Spinal cord (tissue), 10 donors: ENCODE measurements around the gene PRR7. TPM values are rescaled to one million over a fixed set of nuclear protein-coding genes. Genes with fewer than 3 reads are reported as not detected.

Source experiments
- DNase-seq, 6 donors: peaks; one replicate each; pipeline versions ENCODE4 v3.0.0 to v3.0.0-alpha.2; 2013 to 2015; ENCODE audit warnings: low spot score in 6 of 6, low read depth in 4 of 6
- H3K27ac ChIP-seq: one replicate; pipeline ENCODE4 v1.5.1; 2013; ENCODE audit warnings: low read depth, low read length, control low read depth
- H3K27me3 ChIP-seq: one replicate; pipeline ENCODE4 v1.6.1; 2013; ENCODE audit warnings: low read length; ENCODE audit not compliant: control insufficient read depth, insufficient read depth
- H3K36me3 ChIP-seq: one replicate; pipeline ENCODE4 v1.6.1; 2013; ENCODE audit warnings: low read length; ENCODE audit not compliant: control insufficient read depth, insufficient read depth
- H3K4me1 ChIP-seq: one replicate; pipeline ENCODE4 v1.6.1; 2013; ENCODE audit warnings: low read length; ENCODE audit not compliant: control insufficient read depth, insufficient read depth
- H3K4me3 ChIP-seq: one replicate; pipeline ENCODE4 v1.5.1; 2013; ENCODE audit warnings: low read depth, low read length, control low read depth
- H3K9me3 ChIP-seq: one replicate; pipeline ENCODE4 v1.6.1; 2013; ENCODE audit warnings: low read length; ENCODE audit not compliant: control insufficient read depth, insufficient read depth
- WGBS: methylation state at CpG from one replicate; pipeline ENCODE4 v1.1.5; 2013; ENCODE audit warnings: missing lambda C conversion rate; ENCODE audit not compliant: insufficient coverage; 5-methylcytosine and 5-hydroxymethylcytosine counted together
- polyA plus RNA-seq, 2 donors: library from polyadenylated mRNA; unstranded; fragments of 120-200 nt; gene quantifications; one replicate each; pipeline ENCODE4 v1.2.1, GENCODE V29; 2013; ENCODE audit not compliant: insufficient read length in 2 of 2
- total RNA-seq, 2 donors: library from RNA; depleted of rRNA in 1 of 2; stranded (reverse); fragments of 120-200 nt in 1 of 2; fragments of >200 nt in 1 of 2; gene quantifications; one replicate each; pipeline versions ENCODE4 v1.2.3 to v1.2.4, GENCODE V29; 2013 to 2014
- donor health status: healthy.

The PRR7 gene
- total and polyA plus RNA-seq, 4 donors: 4.3 to 31.7 (median 18.5) TPM

DNA sequence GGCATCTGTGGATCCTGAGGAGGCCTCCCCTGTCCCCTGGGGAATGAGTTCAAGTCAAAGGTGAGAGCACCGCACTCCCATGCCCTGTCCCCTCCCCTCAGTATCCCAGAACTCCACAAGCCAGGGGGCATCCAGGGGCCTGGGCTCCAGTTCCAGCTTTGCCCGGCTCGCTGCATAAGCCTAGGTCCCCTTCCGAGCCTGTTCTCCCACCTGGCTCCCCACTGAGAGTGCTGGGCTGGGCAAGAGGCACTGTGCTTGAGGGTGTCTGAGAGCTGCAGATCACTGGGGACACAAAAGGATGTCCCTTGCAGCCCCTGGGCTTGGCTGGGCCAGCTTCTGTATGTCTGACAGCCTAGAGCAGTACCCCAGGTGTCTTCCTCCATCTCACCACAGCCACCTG lies 58.5 kb downstream of the PRR7 start:
- H3K27me3 ChIP-seq: no peaks in the 10 kb centered on the region
- peaks cover 56% of the 10 kb centered on the region for H3K36me3 ChIP-seq
- no peak overlapping the region for H3K4me3 ChIP-seq
- H3K9me3 ChIP-seq: no peaks in the 10 kb centered on the region
- peaks cover 18% of the 10 kb centered on the region for H3K4me1 ChIP-seq
- H3K27ac ChIP-seq: no peak overlapping the region
- WGBS: 92% methylated on average over 4 of the region's 4 CpGs
- DNase-seq: no peak

Other genes starting within 250 kb of the PRR7 start
- gene RAB24, start 143.1 kb upstream of the PRR7 start, total RNA-seq: 10 to 100 TPM; 15.5 to 28.3 TPM
- 10 to 100 TPM; 49.8 to 58.9 TPM for gene RAB24, start 143.1 kb upstream of the PRR7 start, polyA plus RNA-seq
- gene PRELID1, start 143.0 kb upstream of the PRR7 start, total RNA-seq: 100 to 1,000 TPM in 1 of 2 donors, 10 to 100 TPM in 1; 35.2 to 101 TPM
- gene PRELID1, start 143.0 kb upstream of the PRR7 start, polyA plus RNA-seq: 100 to 1,000 TPM; 115 to 116 TPM
- gene MXD3, start 134.9 kb upstream of the PRR7 start, total RNA-seq: 10 to 100 TPM in 1 of 2 donors, 1 to 10 TPM in 1; 4.9 to 20.2 TPM
- 10 to 100 TPM; 21.7 to 30.4 TPM for gene MXD3, start 134.9 kb upstream of the PRR7 start, polyA plus RNA-seq
- gene LMAN2, start 95.1 kb upstream of the PRR7 start, total RNA-seq: 100 to 1,000 TPM in 1 of 2 donors, 10 to 100 TPM in 1; 96.6 to 152 TPM
- 10 to 100 TPM; 90.3 to 96.1 TPM for gene LMAN2, start 95.1 kb upstream of the PRR7 start, polyA plus RNA-seq
- 10 to 100 TPM in 1 of 2 donors, 1 to 10 TPM in 1; 7.5 to 14.4 TPM for gene RGS14, start 88.9 kb upstream of the PRR7 start, total RNA-seq
- 10 to 100 TPM in 1 of 2 donors, 1 to 10 TPM in 1; 9.3 to 11.5 TPM for gene RGS14, start 88.9 kb upstream of the PRR7 start, polyA plus RNA-seq
- not detected for gene SLC34A1, start 62.4 kb upstream of the PRR7 start, total RNA-seq
- 1 to 10 TPM in 1 of 2 donors, under 1 TPM in 1; 0.68 to 1.2 TPM for gene SLC34A1, start 62.4 kb upstream of the PRR7 start, polyA plus RNA-seq
- not detected for gene PFN3, start 46.2 kb upstream of the PRR7 start, total RNA-seq
- gene PFN3, start 46.2 kb upstream of the PRR7 start, polyA plus RNA-seq: under 1 TPM; 0.32 to 1.00 TPM
- 1 to 10 TPM; 1.9 to 3.2 TPM for gene F12, start 37.2 kb upstream of the PRR7 start, total RNA-seq
- 10 to 100 TPM; 14.7 to 15.1 TPM for gene F12, start 37.2 kb upstream of the PRR7 start, polyA plus RNA-seq
- gene GRK6, start 20.1 kb upstream of the PRR7 start, total RNA-seq: 10 to 100 TPM; 16.7 to 22.5 TPM
- 10 to 100 TPM; 41.8 to 42.4 TPM for gene GRK6, start 20.1 kb upstream of the PRR7 start, polyA plus RNA-seq
- gene DBN1, start 26.8 kb downstream of the PRR7 start, total RNA-seq: 100 to 1,000 TPM in 1 of 2 donors, 10 to 100 TPM in 1; 49.6 to 105 TPM
- 100 to 1,000 TPM; 241 to 273 TPM for gene DBN1, start 26.8 kb downstream of the PRR7 start, polyA plus RNA-seq
- 10 to 100 TPM; 23.4 to 67.3 TPM for gene PDLIM7, start 50.8 kb downstream of the PRR7 start, total RNA-seq
- 100 to 1,000 TPM in 1 of 2 donors, 10 to 100 TPM in 1; 61.1 to 128 TPM for gene PDLIM7, start 50.8 kb downstream of the PRR7 start, polyA plus RNA-seq
- 1 to 10 TPM; 3.4 to 5.6 TPM for gene DOK3, start 63.0 kb downstream of the PRR7 start, total RNA-seq
- gene DOK3, start 63.0 kb downstream of the PRR7 start, polyA plus RNA-seq: 10 to 100 TPM; 12.2 to 15.8 TPM
- gene DDX41, start 70.1 kb downstream of the PRR7 start, total RNA-seq: 10 to 100 TPM; 67.1 to 92.7 TPM
- gene DDX41, start 70.1 kb downstream of the PRR7 start, polyA plus RNA-seq: 100 to 1,000 TPM; 118 to 126 TPM
- gene FAM193B, start 107.7 kb downstream of the PRR7 start, total RNA-seq: 10 to 100 TPM; 21.6 to 72.7 TPM
- 100 to 1,000 TPM in 1 of 2 donors, 10 to 100 TPM in 1; 78.0 to 115 TPM for gene FAM193B, start 107.7 kb downstream of the PRR7 start, polyA plus RNA-seq
- gene TMED9, start 145.4 kb downstream of the PRR7 start, total RNA-seq: 10 to 100 TPM; 53.6 to 66.7 TPM
- 100 to 1,000 TPM; 135 to 147 TPM for gene TMED9, start 145.4 kb downstream of the PRR7 start, polyA plus RNA-seq
- gene B4GALT7, start 153.3 kb downstream of the PRR7 start, total RNA-seq: 10 to 100 TPM; 13.8 to 32.3 TPM
- gene B4GALT7, start 153.3 kb downstream of the PRR7 start, polyA plus RNA-seq: 10 to 100 TPM; 27.3 to 31.9 TPM